Urinary bladder (tissue), 4 donors: ENCODE data around the gene HS1BP3. TPM values are rescaled to one million over a fixed set of nuclear protein-coding genes. Genes with fewer than 3 reads are reported as not detected.

ENCODE experiments used
- DNase-seq: peaks from one replicate; pipeline ENCODE4 v3.0.0-alpha.2; 2015; ENCODE audit errors: extremely low spot score
- H3K27ac ChIP-seq: one replicate; pipeline ENCODE4 v1.5.1; 2013; ENCODE audit warnings: low read depth, mild to moderate bottlenecking, moderate library complexity
- H3K36me3 ChIP-seq: one replicate; pipeline ENCODE4 v1.6.1; 2013; ENCODE audit warnings: mild to moderate bottlenecking, moderate library complexity; ENCODE audit not compliant: insufficient read depth
- H3K4me1 ChIP-seq: one replicate; pipeline ENCODE4 v1.6.1; 2013; ENCODE audit warnings: mild to moderate bottlenecking, moderate library complexity; ENCODE audit not compliant: insufficient read depth
- H3K4me3 ChIP-seq: one replicate; pipeline ENCODE4 v1.5.1; 2013; ENCODE audit warnings: low read depth, low read length
- WGBS: extraction: QIAGEN DNeasy Blood & Tissue Kit; methylation state at CpG from one replicate; pipeline ENCODE4 v1.1.7; 2013; 5-methylcytosine and 5-hydroxymethylcytosine counted together
- polyA plus RNA-seq: library from polyadenylated mRNA; stranded (reverse); fragments of 200-250 nt; gene quantifications from one replicate; pipeline ENCODE4 v1.2.3, GENCODE V29; 2013
- total RNA-seq: library from RNA; depleted of rRNA; stranded (reverse); fragments of >200 nt; gene quantifications from one replicate; pipeline ENCODE4 v1.2.3, GENCODE V29; 2014
- donor health status: healthy with polysubstance abuse.
- donor health status: healthy.

HS1BP3 gene
- total and polyA plus RNA-seq, 2 donors, result 19.0 to 43.8 TPM

DNA sequence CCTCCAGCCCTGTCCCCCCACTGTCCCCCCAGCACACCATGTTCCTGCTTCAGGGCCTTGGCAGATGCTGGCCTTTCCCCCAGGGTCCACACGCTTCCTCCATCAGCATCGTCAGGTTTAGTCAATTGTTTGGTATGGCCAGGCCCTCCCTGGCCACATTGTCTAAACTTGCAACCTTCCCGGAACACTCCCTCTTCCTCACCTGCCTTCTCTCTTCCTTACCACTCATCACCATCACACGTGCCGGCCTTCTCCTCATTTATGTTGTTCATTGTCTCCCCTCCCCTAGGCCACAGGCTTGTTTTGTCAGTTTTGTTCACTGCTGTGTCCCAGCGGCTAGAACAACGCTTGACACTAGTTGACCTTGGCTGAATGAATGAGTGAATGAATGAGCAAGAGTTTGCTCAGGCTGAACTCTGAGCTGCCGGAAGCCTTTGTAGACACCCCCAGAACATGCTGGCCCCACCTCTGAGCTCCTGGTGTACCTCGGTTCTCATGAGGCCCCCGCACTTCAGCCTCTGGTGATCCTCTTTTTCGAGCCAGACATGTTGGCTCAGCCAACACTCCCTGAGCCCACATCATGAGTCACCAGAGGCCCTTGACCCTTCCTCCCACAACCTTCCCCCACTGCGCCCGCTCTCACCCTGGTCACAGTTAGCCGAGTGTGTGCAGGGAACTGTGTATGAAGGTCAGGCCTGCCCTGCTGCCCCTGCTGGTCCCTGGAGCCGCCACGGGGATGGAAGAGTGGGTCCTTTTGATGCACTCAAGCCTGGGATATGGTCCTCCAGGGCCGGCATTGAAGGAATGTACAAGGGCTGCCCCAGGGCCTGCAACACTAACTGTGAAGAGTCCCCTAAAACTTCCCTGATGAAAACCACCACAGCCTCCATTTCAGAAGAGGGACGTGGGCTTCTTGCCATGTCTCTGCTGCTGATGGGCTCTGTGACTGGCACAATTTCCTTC, 57.5 kb downstream of the HS1BP3 start:
- H3K27ac ChIP-seq, result peak overlapping the region; percentile 56
- no peak overlapping the region for H3K4me3 ChIP-seq
- no peaks in the 10 kb centered on the region for H3K36me3 ChIP-seq
- no peaks in the 10 kb centered on the region for H3K4me1 ChIP-seq
- DNase-seq, result no peak
- WGBS, result 70% methylated on average over 18 of the region's 18 CpGs

GRCh38 chr2:20592106-20593071, 58.5 kb downstream of the HS1BP3 start:
- H3K4me1 ChIP-seq, result no peaks in the 10 kb centered on the region
- 89% methylated on average over 22 of the region's 22 CpGs for WGBS
- no peak overlapping the region for H3K27ac ChIP-seq
- DNase-seq, result no peak
- no peak overlapping the region for H3K4me3 ChIP-seq
- no peaks in the 10 kb centered on the region for H3K36me3 ChIP-seq

DNA sequence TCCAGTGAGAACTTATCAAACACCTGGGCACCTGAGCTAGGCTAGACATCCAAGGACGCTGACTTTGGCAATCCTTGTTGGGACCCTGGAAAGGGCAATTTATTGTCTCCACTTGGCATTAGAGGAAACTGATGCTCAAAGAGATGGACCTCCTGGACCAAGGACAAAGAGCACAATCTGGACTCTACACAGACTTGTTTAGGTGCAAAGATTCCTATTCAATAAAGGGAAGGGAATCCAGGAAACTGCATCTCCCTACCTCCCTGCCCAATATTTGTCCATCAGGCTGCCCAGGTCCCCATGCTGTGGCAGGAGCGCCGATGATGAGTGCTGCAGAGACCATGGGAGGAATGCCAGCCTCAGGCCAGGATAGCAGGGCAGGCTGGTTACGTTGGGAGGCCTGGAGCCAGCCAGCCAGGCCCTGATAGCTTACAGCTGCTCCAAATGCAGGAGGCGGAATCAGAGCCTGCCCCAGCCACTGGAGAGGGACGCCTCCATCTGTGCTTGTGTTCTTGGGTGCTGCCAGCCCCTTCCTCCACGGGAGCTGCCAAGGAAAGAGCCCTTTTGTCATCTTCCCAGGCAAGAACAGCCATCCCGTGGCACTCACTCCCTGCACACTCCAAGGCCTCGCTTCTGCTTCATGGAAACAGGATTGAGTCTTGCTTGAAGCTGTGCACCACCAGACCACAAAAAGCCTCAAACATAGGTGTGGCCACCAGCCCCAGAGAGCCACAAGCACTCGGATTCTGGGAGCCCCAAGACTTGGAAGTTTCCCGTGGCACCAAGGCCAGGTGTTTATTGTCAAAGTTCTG, 60.0 kb downstream of the HS1BP3 start:
- Histone ChIP-seq H3K4me3 (no peak overlapping the region), H3K4me1 (no peaks in the 10 kb centered on the region), H3K36me3 (no peaks in the 10 kb centered on the region), H3K27ac (no peak overlapping the region)
- DNase-seq, result no peak
- WGBS, result 62% methylated on average over 11 of the region's 11 CpGs

DNA sequence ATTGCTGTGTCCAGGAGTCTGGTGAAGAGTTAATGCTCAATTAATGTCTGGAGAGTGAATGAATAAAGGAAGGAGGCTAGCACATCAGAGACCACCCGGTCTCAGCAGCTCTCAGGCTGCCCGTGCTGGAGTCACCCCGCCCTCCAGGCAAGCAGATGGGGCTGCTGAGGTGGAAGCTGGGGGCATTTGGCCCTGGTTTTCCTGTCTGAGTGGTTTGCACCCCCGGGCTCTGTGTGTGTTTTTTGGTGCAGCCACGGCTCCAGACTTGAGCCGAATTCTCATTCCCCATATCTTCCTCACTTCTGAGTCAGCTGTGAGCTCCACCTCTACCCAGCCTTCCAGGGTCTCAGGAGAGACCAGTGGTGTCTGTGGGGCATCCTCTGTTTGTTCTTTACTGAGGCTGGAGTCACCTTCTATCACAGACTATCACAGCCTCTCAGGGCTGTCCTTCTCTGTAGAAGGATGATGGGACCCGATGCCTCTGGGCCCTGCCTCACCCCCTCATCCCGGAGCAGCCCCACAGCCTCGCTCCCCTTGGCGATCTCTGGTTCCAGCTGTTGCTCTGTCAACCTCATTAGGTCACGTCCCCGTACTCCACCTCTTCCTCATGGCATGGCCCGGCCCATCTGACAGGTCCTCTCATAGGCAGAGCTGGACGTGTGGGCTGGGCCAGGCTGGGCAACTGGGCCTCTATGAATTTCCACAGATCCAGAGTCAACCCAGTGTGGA, 60.8 kb downstream of the HS1BP3 start:
- Histone ChIP-seq H3K27ac (no peak overlapping the region), H3K4me3 (no peak overlapping the region), H3K4me1 (no peaks in the 10 kb centered on the region), H3K36me3 (no peaks in the 10 kb centered on the region)
- WGBS, result 82% methylated on average over 14 of the region's 14 CpGs
- no peak for DNase-seq

- H3K27ac ChIP-seq, result no peak overlapping the region
- H3K36me3 ChIP-seq, result no peaks in the 10 kb centered on the region
- no peaks in the 10 kb centered on the region for H3K4me1 ChIP-seq
- WGBS, result 82% methylated on average over 11 of the region's 11 CpGs
- DNase-seq, result no peak
- H3K4me3 ChIP-seq, result no peak overlapping the region
These were observed 61.7 kb downstream of the HS1BP3 start for GRCh38 chr2:20588918-20589871.

- Histone ChIP-seq H3K27ac (no peak overlapping the region), H3K4me3 (no peak overlapping the region), H3K4me1 (no peaks in the 10 kb centered on the region), H3K36me3 (no peaks in the 10 kb centered on the region)
- 79% methylated on average over 22 of the region's 22 CpGs for WGBS
- no peak for DNase-seq
These were observed 64.9 kb downstream of the HS1BP3 start for GRCh38 chr2:20585710-20586594.

- 79% methylated on average over 5 of the region's 5 CpGs for WGBS
- no peak for DNase-seq
- Histone ChIP-seq H3K36me3 (no peaks in the 10 kb centered on the region), H3K4me1 (no peaks in the 10 kb centered on the region), H3K4me3 (no peak overlapping the region), H3K27ac (no peak overlapping the region)
These were observed 65.6 kb downstream of the HS1BP3 start for GRCh38 chr2:20585359-20585709.

DNA sequence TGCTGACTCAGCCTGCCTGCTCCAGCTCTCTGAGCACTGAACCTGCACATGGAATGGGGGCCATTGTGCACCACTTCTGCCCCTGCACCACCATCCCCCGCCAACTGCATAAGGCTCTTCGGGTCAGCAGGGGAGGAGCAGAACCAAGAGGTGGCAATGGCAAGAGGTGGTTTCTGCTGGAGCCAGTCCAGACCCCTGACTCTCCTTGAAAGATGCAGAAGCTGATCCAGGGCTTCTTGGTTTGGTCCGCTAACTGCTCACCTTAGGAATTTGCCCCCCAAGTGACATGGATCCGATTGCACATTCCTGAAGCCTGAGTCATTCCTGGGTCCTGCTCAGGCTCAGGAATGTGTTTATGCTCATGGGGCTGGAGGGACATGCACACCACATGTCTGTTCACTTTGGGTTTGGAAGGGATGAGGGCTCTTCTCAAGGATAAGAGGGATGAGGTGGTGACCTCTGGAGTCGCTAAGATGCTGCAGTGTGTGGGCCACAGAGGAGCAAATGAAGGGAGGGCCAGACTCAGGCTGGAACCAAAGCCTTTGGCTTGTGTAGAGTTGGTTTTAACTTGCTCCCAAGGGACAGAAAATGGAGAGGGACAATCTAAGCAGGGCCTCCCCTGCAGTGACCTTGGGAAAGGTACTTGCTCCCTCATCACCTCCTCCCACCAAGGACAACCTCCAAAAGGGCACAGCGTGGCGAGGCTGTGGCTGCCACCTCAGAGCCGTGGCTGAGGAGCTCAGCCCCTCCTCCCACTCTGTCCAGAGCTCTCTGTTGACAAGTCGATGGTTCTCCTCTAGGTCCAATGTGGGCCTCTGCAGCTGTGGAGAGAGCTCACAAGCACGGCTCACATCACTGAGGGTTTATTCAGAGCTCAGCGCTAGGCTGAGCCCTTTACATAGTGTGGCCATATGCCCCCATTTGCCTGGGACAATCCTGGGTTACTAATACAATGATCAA, 66.2 kb downstream of the HS1BP3 start:
- no peak for DNase-seq
- Histone ChIP-seq H3K4me3 (no peak overlapping the region), H3K4me1 (no peaks in the 10 kb centered on the region), H3K36me3 (no peaks in the 10 kb centered on the region), H3K27ac (no peak overlapping the region)
- 58% methylated on average over 11 of the region's 11 CpGs for WGBS

GRCh38 chr2:20584045-20584398, 66.9 kb downstream of the HS1BP3 start:
- DNase-seq, result no peak
- no peak overlapping the region for H3K4me3 ChIP-seq
- 82% methylated on average over 3 of the region's 3 CpGs for WGBS
- no peaks in the 10 kb centered on the region for H3K36me3 ChIP-seq
- H3K27ac ChIP-seq, result no peak overlapping the region
- H3K4me1 ChIP-seq, result no peaks in the 10 kb centered on the region

DNA sequence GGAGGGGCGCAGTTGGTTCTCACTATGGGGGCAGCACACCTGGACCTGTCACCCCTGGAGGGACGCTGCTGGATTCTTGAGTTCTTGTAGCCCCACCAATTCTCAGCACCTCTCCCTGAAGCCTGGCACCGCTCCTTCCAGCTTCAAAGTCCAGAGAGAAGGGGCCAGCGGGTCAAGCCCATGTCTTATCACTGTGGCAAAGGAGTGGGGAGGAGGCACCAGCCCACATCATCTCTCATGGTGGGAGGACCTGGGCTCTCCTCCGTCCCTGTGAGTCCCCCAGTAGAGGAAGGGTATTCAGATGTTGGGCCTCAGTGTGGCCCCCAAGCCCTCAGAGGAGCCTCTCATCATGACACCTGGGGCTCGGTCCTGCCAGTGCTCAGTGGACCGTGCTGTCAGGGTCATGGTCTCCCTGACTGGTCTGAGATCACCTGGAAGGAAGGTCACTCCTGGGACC, 67.4 kb downstream of the HS1BP3 start:
- no peak overlapping the region for H3K4me3 ChIP-seq
- H3K27ac ChIP-seq, result no peak overlapping the region
- H3K4me1 ChIP-seq, result no peaks in the 10 kb centered on the region
- DNase-seq, result no peak
- 97% methylated on average over 7 of the region's 7 CpGs for WGBS
- H3K36me3 ChIP-seq, result no peaks in the 10 kb centered on the region
